Sigmoid colon (tissue), 7 donors: ENCODE data around the gene ROS1. TPM values are rescaled to one million over a fixed set of nuclear protein-coding genes. Genes with fewer than 3 reads are reported as not detected.

ENCODE experiments used
- DNase-seq: peaks from one replicate; pipeline ENCODE4 v3.0.0-alpha.2; 2019
- H3K27ac ChIP-seq, 4 donors: fragments of 200-600 bp; sonication (generic); one replicate each; pipeline ENCODE4 v1.5.1; 2016 to 2019; ENCODE audit warnings: mild to moderate bottlenecking in 1 of 4
- H3K27me3 ChIP-seq, 3 donors: fragments of 200-600 bp; sonication (generic); one replicate each; pipeline ENCODE4 v1.5.1; 2019; ENCODE audit warnings: mild to moderate bottlenecking in 1 of 3
- H3K36me3 ChIP-seq, 4 donors: fragments of 200-600 bp; sonication (generic); one replicate each; pipeline ENCODE4 v1.5.1; 2016 to 2019
- H3K4me1 ChIP-seq, 4 donors: fragments of 200-600 bp; sonication (generic); one replicate each; pipeline ENCODE4 v1.5.1; 2017 to 2019
- H3K4me3 ChIP-seq, 4 donors: fragments of 200-600 bp; sonication (generic); one replicate each; pipeline ENCODE4 v1.5.1; 2017 to 2019; ENCODE audit warnings: mild to moderate bottlenecking in 2 of 4, moderate library complexity in 1 of 4
- H3K9me3 ChIP-seq, 4 donors: fragments of 200-600 bp in 3 of 4; sonication (generic) in 3 of 4; one replicate each; pipeline versions ENCODE4 v1.5.1 to v1.6.1; 2013 to 2019
- EP300 ChIP-seq, 4 donors: sonication (generic); formaldehyde crosslinking; IDR thresholded peaks; one replicate each; pipeline ENCODE4 v1.6.1; 2017; ENCODE audit warnings: antibody characterized with exemption in 4 of 4
- POLR2A ChIP-seq, 2 donors: fragments of 450-650 bp; IDR thresholded peaks; one replicate each; pipeline ENCODE4 v1.6.1; 2016; ENCODE audit warnings: antibody characterized with exemption in 2 of 2, mild to moderate bottlenecking in 2 of 2, moderate library complexity in 2 of 2
- POLR2AphosphoS5 ChIP-seq, 4 donors: sonication (generic); formaldehyde crosslinking; IDR thresholded peaks; one replicate each; pipeline ENCODE4 v1.6.1; 2017; ENCODE audit warnings: antibody characterized with exemption in 4 of 4
- WGBS, 2 donors: extraction: QIAGEN DNeasy Blood & Tissue Kit; methylation state at CpG; one replicate each; pipeline ENCODE4 v1.1.7; 2013; 5-methylcytosine and 5-hydroxymethylcytosine counted together
- intact Hi-C: fragments of 100-400 bp; cut with DNase I; formaldehyde crosslinking; loops from one replicate; pipeline ENCODE4 v1.15.1; 2023
- polyA plus RNA-seq, 3 donors: library from polyadenylated mRNA; stranded (reverse); fragments of 200-250 nt; gene quantifications; one replicate each; pipeline ENCODE4 v1.2.3, GENCODE V29; 2013
- total RNA-seq, 4 donors: library from RNA; depleted of rRNA; stranded (reverse); fragments of >200 nt; gene quantifications; one replicate each; pipeline ENCODE4 v1.1.0, GENCODE V29; 2016
- TF ChIP-seq, protein P1 (sequence below), 4 experiments: fragments of 450-650 bp in 3 of 4; fragments of 200-600 bp in 1 of 4; IDR thresholded peaks; one replicate each; pipeline ENCODE4 v1.5.1; 2016 to 2019; ENCODE audit warnings: antibody characterized with exemption in 4 of 4, mild to moderate bottlenecking in 3 of 4, moderate library complexity in 2 of 4
- donor health status: healthy with polysubstance abuse.
- donor health status: Bipolar disorder and iron deficiency.
- donor health status: healthy.

The ROS1 gene
- total and polyA plus RNA-seq, 7 donors, result 0.07 TPM; not detected in 6

- no peak for DNase-seq
- TF ChIP-seq POLR2A (IDR thresholded peaks at IDR 0.05) (no peak), EP300 (IDR thresholded peaks at IDR 0.05) (no peak), POLR2AphosphoS5 (IDR thresholded peaks at IDR 0.05) (no peak)
- TF ChIP-seq, protein P1, sequence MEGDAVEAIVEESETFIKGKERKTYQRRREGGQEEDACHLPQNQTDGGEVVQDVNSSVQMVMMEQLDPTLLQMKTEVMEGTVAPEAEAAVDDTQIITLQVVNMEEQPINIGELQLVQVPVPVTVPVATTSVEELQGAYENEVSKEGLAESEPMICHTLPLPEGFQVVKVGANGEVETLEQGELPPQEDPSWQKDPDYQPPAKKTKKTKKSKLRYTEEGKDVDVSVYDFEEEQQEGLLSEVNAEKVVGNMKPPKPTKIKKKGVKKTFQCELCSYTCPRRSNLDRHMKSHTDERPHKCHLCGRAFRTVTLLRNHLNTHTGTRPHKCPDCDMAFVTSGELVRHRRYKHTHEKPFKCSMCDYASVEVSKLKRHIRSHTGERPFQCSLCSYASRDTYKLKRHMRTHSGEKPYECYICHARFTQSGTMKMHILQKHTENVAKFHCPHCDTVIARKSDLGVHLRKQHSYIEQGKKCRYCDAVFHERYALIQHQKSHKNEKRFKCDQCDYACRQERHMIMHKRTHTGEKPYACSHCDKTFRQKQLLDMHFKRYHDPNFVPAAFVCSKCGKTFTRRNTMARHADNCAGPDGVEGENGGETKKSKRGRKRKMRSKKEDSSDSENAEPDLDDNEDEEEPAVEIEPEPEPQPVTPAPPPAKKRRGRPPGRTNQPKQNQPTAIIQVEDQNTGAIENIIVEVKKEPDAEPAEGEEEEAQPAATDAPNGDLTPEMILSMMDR (IDR thresholded peaks at IDR 0.05), result peak in 2 of 4 experiments; percentile 18 to 48
- intact Hi-C loops, result loop anchor here (5.0 kb wide), 2 partner anchors 211 to 261 kb away; no protein-coding TSS in a partner anchor
- Histone ChIP-seq H3K4me3 (no peak overlapping the region), H3K36me3 (no peaks in the 10 kb centered on the region), H3K9me3 (no peaks in the 10 kb centered on the region), H3K27ac (no peak overlapping the region), H3K27me3 (no peaks in the 10 kb centered on the region), H3K4me1 (no peaks in the 10 kb centered on the region)
- WGBS, 2 donors, result 40 to 49% methylated on average over 7 of the region's 7 CpGs
These were observed 79.4 kb downstream of the ROS1 start for GRCh38 chr6:117346142-117346930.

DNA sequence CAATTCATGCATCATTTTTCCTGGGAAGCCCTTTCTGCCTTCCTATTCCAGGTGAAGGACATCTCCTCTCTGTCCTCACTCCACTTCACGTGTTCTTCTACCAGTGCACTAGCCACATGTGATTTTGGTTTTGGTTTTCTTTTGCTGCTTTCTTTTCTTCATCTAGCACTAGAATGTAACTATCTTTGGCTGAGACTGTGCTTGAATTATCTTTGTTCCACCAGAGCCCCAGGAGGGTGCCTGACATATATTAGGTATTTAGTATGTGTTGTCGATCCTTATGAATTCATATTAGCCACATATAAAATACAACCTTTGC, 80.5 kb downstream of the ROS1 start:
- WGBS, 2 donors, result 77 to 84% methylated on average over 2 of the region's 2 CpGs

DNA sequence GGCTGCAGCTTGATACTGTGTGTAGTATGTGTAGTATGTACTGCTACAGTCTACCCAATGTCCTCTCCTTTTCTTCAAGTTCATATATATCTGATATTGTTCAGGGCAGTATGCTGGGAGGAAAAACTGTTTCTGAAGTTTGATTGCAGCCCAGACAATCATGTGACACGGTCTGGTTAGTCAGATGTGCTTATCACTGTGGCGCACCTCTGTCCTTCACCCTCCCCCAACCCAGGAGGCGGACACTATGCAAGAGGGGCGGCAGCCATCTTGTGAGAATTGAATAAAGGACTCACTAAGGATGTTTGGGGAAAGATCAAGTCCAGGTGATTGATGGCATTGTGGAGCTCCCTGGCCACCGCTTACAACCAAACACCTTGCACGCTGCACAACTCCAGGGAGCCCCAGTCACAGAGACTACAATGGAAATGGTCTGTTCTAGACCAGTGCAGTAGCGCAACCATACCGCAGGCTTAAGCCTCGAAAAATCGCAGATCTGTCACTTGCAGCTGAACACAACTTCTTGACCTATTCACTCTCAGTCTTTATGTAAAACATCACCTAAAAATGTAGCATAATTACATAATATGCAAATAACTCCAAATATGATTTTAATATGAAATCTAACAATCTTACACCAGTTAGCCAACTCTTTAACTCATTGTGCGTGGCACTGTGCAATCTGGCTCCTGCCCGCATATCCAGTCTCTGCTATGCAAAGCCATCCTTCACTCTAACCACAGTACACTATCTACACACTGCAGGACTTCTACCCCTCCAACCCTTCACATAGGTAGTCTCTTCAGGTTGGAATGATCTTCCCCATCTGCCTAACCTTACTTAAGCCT, 81.1 kb downstream of the ROS1 start:
- H3K9me3 ChIP-seq, result no peaks in the 10 kb centered on the region
- intact Hi-C loops, result loop anchor here (5.0 kb wide), 2 partner anchors 213 to 263 kb away; no protein-coding TSS in a partner anchor

More for the DNA sequence above, 80.5 kb downstream of the ROS1 start:
- intact Hi-C loops, result loop anchor here (5.0 kb wide), 2 partner anchors 212 to 262 kb away; no protein-coding TSS in a partner anchor
- H3K27ac ChIP-seq, result no peak overlapping the region
- no peak for TF ChIP-seq POLR2AphosphoS5 (IDR thresholded peaks at IDR 0.05)
- TF ChIP-seq EP300 (IDR thresholded peaks at IDR 0.05), result no peak
- TF ChIP-seq, protein P1 (IDR thresholded peaks at IDR 0.05), result no peak
- TF ChIP-seq POLR2A (IDR thresholded peaks at IDR 0.05), result no peak
- H3K27me3 ChIP-seq, result no peaks in the 10 kb centered on the region
- no peaks in the 10 kb centered on the region for H3K4me1 ChIP-seq
- H3K9me3 ChIP-seq, result no peaks in the 10 kb centered on the region
- H3K4me3 ChIP-seq, result no peak overlapping the region
- no peak for DNase-seq
- H3K36me3 ChIP-seq, result no peaks in the 10 kb centered on the region

GRCh38 chr6:117338567-117338966, 87.2 kb downstream of the ROS1 start:
- intact Hi-C loops, result no loop called here
- Histone ChIP-seq H3K4me1 (no peaks in the 10 kb centered on the region), H3K4me3 (no peak overlapping the region), H3K9me3 (no peaks in the 10 kb centered on the region), H3K36me3 (no peaks in the 10 kb centered on the region), H3K27me3 (no peaks in the 10 kb centered on the region), H3K27ac (no peak overlapping the region)
- WGBS, 2 donors, result 57 to 80% methylated on average over 1 of the region's 1 CpG
- TF ChIP-seq POLR2A (IDR thresholded peaks at IDR 0.05), result no peak
- TF ChIP-seq, protein P1 (IDR thresholded peaks at IDR 0.05), result no peak
- no peak for TF ChIP-seq EP300 (IDR thresholded peaks at IDR 0.05)
- no peak for TF ChIP-seq POLR2AphosphoS5 (IDR thresholded peaks at IDR 0.05)
- DNase-seq, result no peak

More for the DNA sequence above, 81.1 kb downstream of the ROS1 start:
- H3K4me3 ChIP-seq, result no peak overlapping the region
- H3K27ac ChIP-seq, result no peak overlapping the region
- H3K36me3 ChIP-seq, result no peaks in the 10 kb centered on the region
- no peak for DNase-seq
- no peaks in the 10 kb centered on the region for H3K27me3 ChIP-seq
- H3K4me1 ChIP-seq, result no peaks in the 10 kb centered on the region
- 80 to 92% methylated on average over 12 of the region's 12 CpGs for WGBS, 2 donors
- TF ChIP-seq EP300 (IDR thresholded peaks at IDR 0.05), result no peak
- no peak for TF ChIP-seq POLR2AphosphoS5 (IDR thresholded peaks at IDR 0.05)
- TF ChIP-seq, protein P1 (IDR thresholded peaks at IDR 0.05), result no peak
- no peak for TF ChIP-seq POLR2A (IDR thresholded peaks at IDR 0.05)
